T47D (cell line): ENCODE measurements around the gene SGCA.
A peak's percentile ranks its signal among the peaks of the same experiment; 100 is the strongest.

Experiments used
- DNase-seq, 2 experiments: peaks; one replicate each; pipeline versions ENCODE4 v3.0.0 to v3.0.0-alpha.2; 2011 to 2012; ENCODE audit warnings: low read depth in 1 of 2, low spot score in 1 of 2
- JUND ChIP-seq: IDR thresholded peaks from 2 replicates; pipeline ENCODE4 v1.6.1; 2012; ENCODE audit warnings: low read depth
- in situ Hi-C: cut with HindIII; loops from 2 replicates; pipeline ENCODE4 v1.10.0; 2016; ENCODE audit warnings: low sequenced_read_pairs, low pct_unique_long_range_greater_than_20kb

The SGCA gene

GRCh38 chr17:50129728-50130558 lies 35.9 kb upstream of the SGCA start, which contains the start of gene SAMD14:
SAMD14 (minus strand) TSS chr17:50130160; CDS start chr17:50124959, 5,201 bp downstream.
- TF ChIP-seq JUND: no peak
- in situ Hi-C loops: no loop called here
- DNase-seq: peak; percentile 69 to 81

- TF ChIP-seq JUND: no peak
- DNase-seq: no peak
- in situ Hi-C loops: no loop called here
Observed at GRCh38 chr17:50130559-50131305, 35.1 kb upstream of the SGCA start.

DNA sequence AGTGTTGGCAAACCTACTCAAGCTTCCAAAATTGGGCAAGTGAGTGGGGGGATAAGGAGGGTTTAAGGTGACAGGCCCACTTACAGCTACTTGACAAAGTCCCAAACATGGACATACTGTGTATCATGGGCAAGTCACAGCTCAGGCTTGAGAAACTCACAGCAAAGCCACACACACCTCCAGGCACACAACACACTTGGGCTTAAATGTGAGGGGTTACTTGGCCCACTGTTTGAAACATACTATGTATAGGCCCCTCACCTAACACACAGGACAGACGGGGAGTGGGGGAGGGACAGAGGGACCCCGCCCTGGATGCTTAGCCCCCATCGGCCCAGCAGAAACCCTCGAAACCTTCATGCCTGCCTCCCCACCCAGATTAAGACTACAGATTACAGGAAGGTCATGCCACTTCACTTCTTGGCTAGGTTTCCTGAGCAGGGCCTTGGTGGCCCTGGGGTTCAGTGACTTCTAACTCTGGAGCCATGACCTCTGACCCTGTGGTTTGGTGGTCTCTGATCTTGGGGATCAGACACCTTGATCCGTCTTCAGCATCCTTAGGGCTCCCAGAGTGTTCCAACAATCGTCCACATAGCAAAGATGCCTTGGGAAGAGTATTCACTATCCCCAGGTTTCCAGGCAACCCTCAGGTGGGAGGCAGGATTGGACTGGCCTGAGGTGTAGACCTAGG lies 33.6 kb upstream of the SGCA start:
- no peak for TF ChIP-seq JUND

DNA sequence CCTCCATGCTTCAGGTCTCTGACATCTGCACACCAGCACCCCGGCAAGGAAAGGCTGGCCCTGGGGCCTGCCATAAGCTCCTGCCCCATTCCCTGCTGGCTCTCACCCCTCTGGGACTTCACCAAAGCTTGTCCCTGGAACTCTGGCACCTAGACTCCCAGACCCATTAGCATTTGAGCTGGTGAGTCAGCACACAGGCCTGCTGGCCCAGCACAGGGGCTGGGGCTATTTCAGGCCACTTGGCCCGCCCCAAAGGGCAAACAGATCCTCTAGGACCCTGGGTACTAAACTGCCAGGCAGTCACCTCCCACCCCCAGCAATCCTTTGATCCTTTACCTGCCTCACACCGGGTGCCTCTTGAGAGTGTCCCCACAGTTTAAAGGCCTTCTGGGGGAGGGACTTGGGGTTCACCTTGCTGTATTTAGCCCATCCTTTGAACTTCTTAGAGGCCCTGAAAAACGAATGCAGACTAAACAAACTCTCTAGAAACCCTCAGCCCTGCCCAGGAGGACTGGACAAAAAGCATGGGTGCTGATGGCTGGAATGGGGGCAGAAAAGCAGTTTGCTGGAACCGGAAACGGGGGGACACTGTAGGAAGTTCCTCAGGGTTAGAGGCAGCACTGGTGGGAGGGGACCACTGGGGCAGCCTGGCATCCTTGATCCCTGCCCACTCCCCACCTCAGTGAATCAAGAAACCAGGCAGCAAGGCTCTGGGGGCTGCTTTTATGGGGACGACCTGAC lies 32.6 kb upstream of the SGCA start:
- TF ChIP-seq JUND: no peak
- peak in 1 of 2 experiments; percentile 21 for DNase-seq
- in situ Hi-C loops: no loop called here

More for the DNA sequence above, 33.6 kb upstream of the SGCA start:
- DNase-seq: peak in 1 of 2 experiments; percentile 23
- in situ Hi-C loops: no loop called here

- DNase-seq: no peak
- no peak for TF ChIP-seq JUND
- in situ Hi-C loops: no loop called here
Observed at GRCh38 chr17:50133769-50134099, 32.1 kb upstream of the SGCA start.

DNA sequence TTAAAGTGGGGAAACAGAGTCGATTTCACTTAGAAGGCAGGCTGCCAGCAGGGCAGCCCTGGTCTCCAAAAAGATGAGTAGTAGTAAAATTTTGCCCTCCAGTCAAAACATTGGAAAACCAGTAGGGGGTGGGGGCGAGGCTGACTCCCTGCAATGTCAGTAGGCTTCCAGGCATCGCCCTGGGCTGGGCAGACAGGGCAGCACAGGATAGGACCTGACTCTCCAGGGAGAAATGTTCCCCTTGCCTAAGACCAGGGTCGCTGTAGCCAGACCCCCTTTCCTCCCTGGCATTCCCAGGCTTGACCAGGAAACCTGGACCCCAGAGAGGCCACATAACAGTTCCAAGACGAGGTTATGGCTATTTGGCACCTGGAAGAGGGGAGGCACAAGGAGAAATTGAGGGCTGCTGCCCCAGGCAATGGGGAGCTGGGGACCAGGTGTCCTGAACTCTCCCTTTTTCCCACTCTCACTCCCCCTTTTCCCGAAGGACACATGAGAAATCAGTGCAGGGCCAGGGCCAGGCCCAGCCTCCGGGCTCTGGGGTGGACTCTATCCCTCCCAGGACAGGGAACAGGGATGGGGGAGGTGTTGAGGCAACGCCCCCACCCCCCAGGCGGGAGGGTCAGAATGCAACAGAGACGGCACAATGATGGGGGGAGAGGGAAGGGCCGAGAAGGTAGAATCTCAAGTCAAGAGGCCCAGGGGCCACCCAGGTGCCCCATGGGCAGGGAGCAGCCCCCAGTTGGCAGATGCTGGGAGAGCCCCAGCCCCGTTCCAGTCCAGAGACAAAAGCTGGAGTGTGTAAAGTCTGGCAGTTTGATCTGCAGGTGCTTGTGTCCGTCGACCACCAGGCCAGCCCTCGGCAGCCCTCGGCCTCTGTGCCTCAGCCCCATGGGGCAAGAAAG lies 31.3 kb upstream of the SGCA start:
- DNase-seq: no peak
- in situ Hi-C loops: no loop called here
- no peak for TF ChIP-seq JUND

GRCh38 chr17:50135316-50136095 lies 30.3 kb upstream of the SGCA start:
- in situ Hi-C loops: no loop called here
- no peak for DNase-seq
- TF ChIP-seq JUND: no peak

DNA sequence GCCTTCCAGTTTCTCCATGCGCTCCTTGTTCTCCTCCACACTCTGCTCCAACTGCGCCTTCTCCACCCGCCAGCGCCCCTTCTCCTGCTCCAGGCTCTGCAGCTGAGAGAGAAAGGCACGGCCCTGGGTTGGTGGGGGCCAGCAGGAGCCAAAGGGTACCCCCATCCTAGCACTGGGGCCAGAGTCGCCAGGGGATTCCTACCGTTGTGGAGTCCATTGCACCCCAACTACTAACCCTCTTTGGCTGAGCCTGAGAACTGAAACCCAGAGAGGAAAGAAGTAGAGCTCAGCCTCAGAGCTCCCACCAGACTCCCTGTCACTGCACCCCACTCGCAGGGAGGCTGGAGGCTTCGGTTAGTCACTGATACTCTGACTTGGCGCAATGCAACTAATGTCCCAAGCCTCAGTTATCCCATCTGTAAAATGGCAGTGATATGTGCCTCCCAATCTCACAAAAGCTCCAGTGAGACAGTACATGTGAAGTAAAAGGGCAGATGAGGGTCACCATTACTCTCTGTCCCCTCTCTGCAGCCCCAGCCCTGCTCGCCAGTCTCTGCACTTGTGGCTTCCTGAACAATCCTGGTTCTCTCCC lies 29.6 kb upstream of the SGCA start:
- no peak for DNase-seq
- in situ Hi-C loops: no loop called here
- TF ChIP-seq JUND: no peak

DNA sequence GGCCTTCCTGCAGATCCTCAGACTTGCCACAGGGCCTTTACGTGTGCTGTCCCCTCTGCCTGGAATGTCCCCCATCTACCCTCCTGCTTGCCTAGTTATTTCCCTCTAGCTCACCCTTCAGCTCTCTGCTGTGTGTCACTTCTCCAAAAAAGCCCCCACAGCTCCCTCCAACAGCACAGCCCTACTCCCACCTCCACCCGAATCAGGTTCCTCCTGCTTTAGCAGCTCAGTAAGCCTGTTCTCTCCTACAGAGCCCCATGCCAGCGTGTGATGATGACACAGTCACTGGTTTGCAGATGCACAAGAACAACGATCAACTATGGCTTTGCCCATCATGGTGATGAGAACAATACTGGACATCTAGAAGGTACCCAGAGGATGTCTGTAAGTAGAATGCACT lies 28.8 kb upstream of the SGCA start:
- no peak for TF ChIP-seq JUND
- no peak for DNase-seq
- in situ Hi-C loops: no loop called here

DNA sequence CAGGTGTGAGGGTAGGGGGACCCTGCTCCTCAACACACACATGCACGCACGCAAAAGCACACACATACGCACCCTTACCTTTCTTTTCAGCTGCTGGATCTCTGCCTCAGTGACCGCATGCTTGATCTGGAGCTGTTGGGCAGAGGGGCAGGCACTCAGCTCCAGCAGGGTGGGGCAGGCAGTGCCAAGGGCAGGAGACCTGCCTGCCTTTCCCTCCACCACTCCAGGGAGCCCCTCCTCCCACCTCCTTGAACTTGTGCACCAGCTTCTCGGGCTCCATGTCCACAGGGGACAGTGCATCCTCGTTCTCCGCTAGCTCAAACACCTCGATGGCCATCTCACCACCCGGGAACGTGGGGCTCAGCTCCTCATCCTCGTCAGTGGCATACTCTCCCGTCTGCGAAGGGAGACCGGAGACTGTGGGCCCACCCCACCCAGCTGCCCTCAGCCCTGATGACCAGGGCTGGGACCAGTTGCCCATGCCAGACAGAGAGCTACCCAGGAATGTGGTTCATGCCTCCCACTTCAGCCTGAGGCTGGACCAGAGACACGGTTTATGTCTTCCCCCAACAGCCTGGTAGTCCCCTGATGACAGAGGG lies 26.5 kb upstream of the SGCA start:
- TF ChIP-seq JUND: no peak
- in situ Hi-C loops: no loop called here
- no peak for DNase-seq
